SK-N-MC (cell line): ENCODE results near the gene GASK1A.

ENCODE experiments used
- EZH2 ChIP-seq: fragments of 200-600 bp; sonication (generic); IDR thresholded peaks from one replicate; pipeline ENCODE4 v1.6.1; 2017; ENCODE audit warnings: antibody characterized with exemption
- POLR2AphosphoS5 ChIP-seq: IDR thresholded peaks from 2 replicates; pipeline ENCODE4 v1.6.1; 2012; ENCODE audit warnings: mild to moderate bottlenecking, low read depth, low read length, borderline replicate concordance

- TF ChIP-seq EZH2 (no peak), POLR2AphosphoS5 (no peak)
These were observed 56.8 kb downstream of the GASK1A start for GRCh38 chr3:43035801-43036365.
